DOHH2 (cell line): ENCODE data around the gene TSPO.

Experiments used
- H3F3A ChIP-seq: fragments of 200-600 bp; sonication (generic), shearing (Covaris generic); 2 replicates; pipeline ENCODE4 v1.6.0; 2016; ENCODE audit warnings: antibody characterized with exemption, mild to moderate bottlenecking; ENCODE audit not compliant: control insufficient read depth, insufficient read depth
- H3K27ac ChIP-seq: fragments of 200-600 bp; sonication (generic); 2 replicates; pipeline ENCODE4 v1.5.1; 2014; ENCODE audit warnings: low read depth, mild to moderate bottlenecking, low read length, moderate library complexity
- H3K27me3 ChIP-seq: fragments of 200-600 bp; sonication (generic); 2 replicates; pipeline ENCODE4 v1.6.1; 2014; ENCODE audit warnings: mild to moderate bottlenecking, low read length, mixed read lengths; ENCODE audit not compliant: control insufficient read depth
- H3K36me3 ChIP-seq: fragments of 200-600 bp; sonication (generic); 2 replicates; pipeline ENCODE4 v1.6.1; 2014; ENCODE audit warnings: mild to moderate bottlenecking, low read length, moderate library complexity, mixed read lengths; ENCODE audit not compliant: control insufficient read depth
- H3K4me1 ChIP-seq: fragments of 200-600 bp; sonication (generic); 2 replicates; pipeline ENCODE4 v1.6.1; 2014; ENCODE audit warnings: mild to moderate bottlenecking, low read length, mixed read lengths; ENCODE audit not compliant: control insufficient read depth
- H3K4me2 ChIP-seq: fragments of 200-600 bp; sonication (generic); 2 replicates; pipeline ENCODE4 v1.6.0; 2014; ENCODE audit warnings: mild to moderate bottlenecking, low read length, moderate library complexity
- H3K4me3 ChIP-seq: fragments of 200-600 bp; sonication (generic); 2 replicates; pipeline ENCODE4 v1.5.1; 2014; ENCODE audit warnings: mild to moderate bottlenecking, low read length, mixed read lengths
- H3K79me2 ChIP-seq: fragments of 200-600 bp; sonication (generic); 2 replicates; pipeline ENCODE4 v1.6.1; 2014; ENCODE audit warnings: mild to moderate bottlenecking, low read length, mixed read lengths; ENCODE audit not compliant: control insufficient read depth
- H3K9me2 ChIP-seq: fragments of 200-600 bp; sonication (generic); replicated peaks from 2 replicates; pipeline ENCODE4 v1.6.1; 2014; ENCODE audit warnings: mild to moderate bottlenecking, low read length, mixed read lengths; ENCODE audit not compliant: control insufficient read depth
- H3K9me3 ChIP-seq: fragments of 200-600 bp; sonication (generic); 2 replicates; pipeline ENCODE4 v1.6.1; 2014; ENCODE audit warnings: antibody characterized with exemption, low read length, mixed read lengths; ENCODE audit not compliant: control insufficient read depth, insufficient read depth
- H4K20me1 ChIP-seq: fragments of 200-600 bp; sonication (generic); 2 replicates; pipeline ENCODE4 v1.6.0; 2014; ENCODE audit warnings: low read depth, mild to moderate bottlenecking, antibody characterized with exemption, low read length, moderate library complexity; ENCODE audit not compliant: control insufficient read depth, insufficient read depth
- CTCF ChIP-seq: fragments of 200-600 bp; sonication (generic); IDR thresholded peaks from one replicate; pipeline ENCODE4 v1.5.1; 2014; ENCODE audit warnings: antibody characterized with exemption, mild to moderate bottlenecking, low read depth, low read length; ENCODE audit not compliant: poor library complexity, severe bottlenecking
- EZH2phosphoT487 ChIP-seq: fragments of 200-600 bp; sonication (generic); IDR thresholded peaks from 2 replicates; pipeline ENCODE4 v1.6.1; 2017; ENCODE audit warnings: borderline replicate concordance, mild to moderate bottlenecking, antibody characterized with exemption, low read length, moderate library complexity, mixed read lengths

The TSPO gene

DNA sequence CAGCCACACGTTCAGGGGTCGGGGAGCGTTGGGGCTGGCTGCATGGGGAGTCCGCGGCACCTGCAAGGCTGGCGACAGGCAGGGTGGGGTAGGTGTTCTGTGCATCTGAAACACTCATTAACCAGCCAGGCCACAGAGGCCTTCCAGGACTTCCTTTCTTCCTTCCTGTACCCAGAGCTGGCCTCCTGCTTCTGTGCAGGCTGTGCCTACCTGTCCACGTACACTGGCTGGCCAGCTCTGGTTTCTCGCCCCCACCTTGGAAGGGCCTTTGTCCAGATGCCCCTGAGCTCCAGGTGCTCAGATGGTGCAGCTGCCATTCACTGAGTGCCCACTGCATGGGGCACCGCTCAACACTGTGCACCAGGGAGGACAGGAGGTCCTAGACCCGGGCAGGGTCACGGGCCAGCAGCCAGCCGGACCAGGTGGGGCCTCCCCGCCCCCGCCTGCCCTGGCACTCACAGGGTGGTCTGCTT lies 19.7 kb downstream of the TSPO start:
- Histone ChIP-seq H3K9me3 (no peaks in the 10 kb centered on the region), H3K36me3 (peaks cover 64% of the 10 kb centered on the region)

DNA sequence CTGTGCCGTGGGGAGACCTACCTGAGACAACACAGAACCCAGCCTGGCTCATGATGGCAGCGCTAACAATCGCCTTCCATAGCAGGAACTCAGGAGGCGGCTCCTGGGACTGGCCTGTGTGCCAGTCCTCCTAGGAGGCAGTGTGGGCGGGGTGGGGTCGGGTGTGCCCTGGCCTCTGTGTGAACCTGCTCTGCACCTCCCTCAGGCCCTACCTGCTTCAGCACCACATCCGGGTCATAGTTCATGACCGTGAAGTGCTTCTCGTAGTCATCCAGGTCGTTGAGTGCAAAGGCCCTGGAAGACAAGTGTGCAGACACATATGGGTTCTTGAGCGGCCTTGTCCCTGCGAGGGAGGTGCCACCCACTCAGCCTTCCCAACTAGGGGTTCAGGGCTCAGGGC lies 20.2 kb downstream of the TSPO start:
- Histone ChIP-seq H3K4me1 (no peaks in the 10 kb centered on the region), H3K79me2 (no peaks in the 10 kb centered on the region), H3K27me3 (no peaks in the 10 kb centered on the region), H4K20me1 (no peaks in the 10 kb centered on the region), H3K4me3 (no peak overlapping the region), H3K9me2 (no peaks in the 10 kb centered on the region), H3F3A (no peaks in the 10 kb centered on the region), H3K36me3 (peaks cover 66% of the 10 kb centered on the region), H3K27ac (no peak overlapping the region), H3K9me3 (no peaks in the 10 kb centered on the region), H3K4me2 (no peak overlapping the region)
- TF ChIP-seq CTCF: no peak
- TF ChIP-seq EZH2phosphoT487: no peak

More for the DNA sequence above, 19.7 kb downstream of the TSPO start:
- Histone ChIP-seq H3K27ac (no peak overlapping the region), H3K4me3 (no peak overlapping the region), H4K20me1 (no peaks in the 10 kb centered on the region), H3K4me1 (no peaks in the 10 kb centered on the region), H3K9me2 (no peaks in the 10 kb centered on the region), H3K79me2 (no peaks in the 10 kb centered on the region), H3K4me2 (no peak overlapping the region), H3F3A (no peaks in the 10 kb centered on the region), H3K27me3 (no peaks in the 10 kb centered on the region)
- no peak for TF ChIP-seq EZH2phosphoT487
- no peak for TF ChIP-seq CTCF

- Histone ChIP-seq H3K27me3 (no peaks in the 10 kb centered on the region), H3K9me2 (no peaks in the 10 kb centered on the region), H3K9me3 (no peaks in the 10 kb centered on the region), H3K4me3 (no peak overlapping the region), H3K79me2 (no peaks in the 10 kb centered on the region), H3K4me1 (no peaks in the 10 kb centered on the region), H3K36me3 (peaks cover 70% of the 10 kb centered on the region), H3K27ac (no peak overlapping the region), H3F3A (no peaks in the 10 kb centered on the region), H3K4me2 (no peak overlapping the region), H4K20me1 (no peaks in the 10 kb centered on the region)
- no peak for TF ChIP-seq CTCF
- no peak for TF ChIP-seq EZH2phosphoT487
These were observed 20.8 kb downstream of the TSPO start for GRCh38 chr22:43172191-43172590.

DNA sequence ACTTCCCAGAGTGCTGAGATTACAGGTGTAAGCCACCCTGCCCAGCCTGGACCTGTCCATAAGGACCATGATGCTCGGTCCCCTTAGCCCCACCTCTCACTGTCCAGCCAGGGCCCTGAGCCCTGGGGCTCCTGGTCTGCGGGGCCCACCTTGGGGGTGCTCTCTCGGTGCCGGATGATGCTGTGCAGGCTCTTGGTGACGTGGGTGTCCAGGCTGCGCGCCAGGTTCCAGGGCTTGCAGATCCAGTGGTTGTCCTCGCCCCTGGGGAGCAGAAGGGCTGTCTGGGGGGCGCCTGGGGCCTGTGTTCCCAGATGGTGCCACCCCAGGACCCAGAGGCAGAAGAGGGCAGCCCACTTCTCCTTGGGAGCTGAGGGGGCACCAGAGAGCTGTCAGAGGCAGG lies 22.2 kb downstream of the TSPO start:
- H3F3A ChIP-seq: no peaks in the 10 kb centered on the region
- H3K9me2 ChIP-seq: no peaks in the 10 kb centered on the region
- no peak overlapping the region for H3K4me2 ChIP-seq
- H4K20me1 ChIP-seq: no peaks in the 10 kb centered on the region
- no peaks in the 10 kb centered on the region for H3K27me3 ChIP-seq
- no peak for TF ChIP-seq CTCF
- no peak for TF ChIP-seq EZH2phosphoT487
- H3K36me3 ChIP-seq: peaks cover 64% of the 10 kb centered on the region
- H3K79me2 ChIP-seq: no peaks in the 10 kb centered on the region
- H3K4me3 ChIP-seq: no peak overlapping the region
- H3K27ac ChIP-seq: no peak overlapping the region
- no peaks in the 10 kb centered on the region for H3K4me1 ChIP-seq
- no peaks in the 10 kb centered on the region for H3K9me3 ChIP-seq
